ENCODE measurements around the gene FGF9. TPM values are rescaled to one million over a fixed set of nuclear protein-coding genes. Genes with fewer than 3 reads are reported as not detected.

The FGF9 gene
- total RNA-seq, 4 donors from 2014 or later, result 0.27 to 1.8 (median 1.4) TPM; not detected in 1

GRCh38 chr13:21689097-21689496, 18.2 kb downstream of the FGF9 start:
- Histone ChIP-seq H3K4me1 (no peaks in the 10 kb centered on the region), H3K36me3 (no peaks in the 10 kb centered on the region), H3K9me3 (no peaks in the 10 kb centered on the region), H3K27me3 (no peaks in the 10 kb centered on the region), H3K27ac (no peak overlapping the region), H3K4me3 (no peak overlapping the region)
- TF ChIP-seq POLR2A (IDR thresholded peaks at IDR 0.05) (no peak), CTCF (IDR thresholded peaks at IDR 0.05) (no peak), POLR2AphosphoS5 (IDR thresholded peaks at IDR 0.05) (no peak), EP300 (IDR thresholded peaks at IDR 0.05; ENCODE audit: low read depth) (no peak)
- intact Hi-C loops (cut with DNase I; ENCODE audit: low total_unique reads), result no loop called here
- DNase-seq, result no peak
- in situ Hi-C loops (cut with MboI; ENCODE audit: low pct_ligation_motif_present in 1 of 4, low pct_unique_long_range_greater_than_20kb in 1 of 4, low sequenced_read_pairs in 3 of 4), result no loop called here
- 67 to 91% methylated on average over 2 to 6 of the region's 6 CpGs for WGBS, 2 donors (ENCODE audit: low coverage in 1 of 2)

- in situ Hi-C loops (cut with MboI; ENCODE audit: low pct_ligation_motif_present in 1 of 4, low pct_unique_long_range_greater_than_20kb in 1 of 4, low sequenced_read_pairs in 3 of 4) (no loop called here), intact Hi-C loops (cut with DNase I; ENCODE audit: low total_unique reads) (no loop called here)
- H3K9me3 ChIP-seq, result no peaks in the 10 kb centered on the region
- H3K4me3 ChIP-seq, result no peak overlapping the region
- DNase-seq, result no peak
- 36 to 57% methylated on average over 2 of the region's 2 CpGs for WGBS, 2 donors (ENCODE audit: low coverage in 1 of 2)
- H3K27me3 ChIP-seq, result no peaks in the 10 kb centered on the region
- H3K36me3 ChIP-seq, result no peaks in the 10 kb centered on the region
- H3K27ac ChIP-seq, result no peak overlapping the region
- H3K4me1 ChIP-seq, result no peaks in the 10 kb centered on the region
- TF ChIP-seq POLR2AphosphoS5 (IDR thresholded peaks at IDR 0.05) (no peak), POLR2A (IDR thresholded peaks at IDR 0.05) (no peak), EP300 (IDR thresholded peaks at IDR 0.05; ENCODE audit: low read depth) (no peak), CTCF (IDR thresholded peaks at IDR 0.05) (no peak)
Measured at GRCh38 chr13:21690955-21691354, 20.1 kb downstream of the FGF9 start.

GRCh38 chr13:21691500-21691899, 20.6 kb downstream of the FGF9 start:
- Histone ChIP-seq H3K36me3 (no peaks in the 10 kb centered on the region), H3K4me3 (no peak overlapping the region), H3K27ac (no peak overlapping the region), H3K27me3 (no peaks in the 10 kb centered on the region), H3K4me1 (peaks cover 0 to 2% (median 0%) of the 10 kb centered on the region in 4 donors), H3K9me3 (no peaks in the 10 kb centered on the region)
- in situ Hi-C loops (cut with MboI; ENCODE audit: low pct_ligation_motif_present in 1 of 4, low pct_unique_long_range_greater_than_20kb in 1 of 4, low sequenced_read_pairs in 3 of 4) (no loop called here), intact Hi-C loops (cut with DNase I; ENCODE audit: low total_unique reads) (no loop called here)
- DNase-seq, result no peak
- TF ChIP-seq EP300 (IDR thresholded peaks at IDR 0.05; ENCODE audit: low read depth), result no peak
- TF ChIP-seq POLR2AphosphoS5 (IDR thresholded peaks at IDR 0.05), result no peak
- TF ChIP-seq CTCF (IDR thresholded peaks at IDR 0.05), result no peak
- TF ChIP-seq POLR2A (IDR thresholded peaks at IDR 0.05), result no peak
- WGBS, 2 donors (ENCODE audit: low coverage in 1 of 2), result 59 to 75% methylated on average over 2 to 10 of the region's 10 CpGs

- intact Hi-C loops (cut with DNase I; ENCODE audit: low total_unique reads), result no loop called here
- no peak for DNase-seq
- no peak overlapping the region for H3K27ac ChIP-seq
- 78 to 84% methylated on average over 5 of the region's 5 CpGs for WGBS, 2 donors (ENCODE audit: low coverage in 1 of 2)
- H3K27me3 ChIP-seq, result no peaks in the 10 kb centered on the region
- in situ Hi-C loops (cut with MboI; ENCODE audit: low pct_ligation_motif_present in 1 of 4, low pct_unique_long_range_greater_than_20kb in 1 of 4, low sequenced_read_pairs in 3 of 4), result no loop called here
- no peaks in the 10 kb centered on the region for H3K9me3 ChIP-seq
- TF ChIP-seq CTCF (IDR thresholded peaks at IDR 0.05) (no peak), POLR2A (IDR thresholded peaks at IDR 0.05) (no peak), POLR2AphosphoS5 (IDR thresholded peaks at IDR 0.05) (no peak), EP300 (IDR thresholded peaks at IDR 0.05; ENCODE audit: low read depth) (no peak)
- no peak overlapping the region for H3K4me3 ChIP-seq
- peaks cover 0 to 4% (median under 1%) of the 10 kb centered on the region in 4 donors for H3K4me1 ChIP-seq
- no peaks in the 10 kb centered on the region for H3K36me3 ChIP-seq
Measured at GRCh38 chr13:21691928-21692327, 21.1 kb downstream of the FGF9 start.

Measured in transverse colon (tissue), 4 donors.